NCI-H1092 treated with DMSO at 0.1 percent for 48 hours (cell line): Measurements from ENCODE around the gene CEP43.

Source experiments
- DNase-seq: peaks from one replicate; lab custom pipeline; 2025; lab: John Stamatoyannopoulos, UW

Gene CEP43

GRCh38 chr6:166966268-166966667, 32.9 kb upstream of the CEP43 start:
- no peak for DNase-seq

GRCh38 chr6:166969390-166970002, 29.7 kb upstream of the CEP43 start:
- DNase-seq = no peak

GRCh38 chr6:166970091-166970490, 29.1 kb upstream of the CEP43 start:
- no peak for DNase-seq

- DNase-seq = no peak
Observed at GRCh38 chr6:166970776-166971175, 28.4 kb upstream of the CEP43 start.

GRCh38 chr6:166971271-166971670, 27.9 kb upstream of the CEP43 start:
- DNase-seq = no peak

GRCh38 chr6:166972101-166972500, 27.1 kb upstream of the CEP43 start:
- no peak for DNase-seq

GRCh38 chr6:166976636-166977035, 22.6 kb upstream of the CEP43 start:
- no peak for DNase-seq

GRCh38 chr6:166977621-166978525, 21.3 kb upstream of the CEP43 start:
- DNase-seq = no peak

GRCh38 chr6:166980738-166981137, 18.5 kb upstream of the CEP43 start:
- no peak for DNase-seq

GRCh38 chr6:166987448-166987847, 11.7 kb upstream of the CEP43 start:
- DNase-seq = no peak

GRCh38 chr6:166987930-166988329, 11.3 kb upstream of the CEP43 start:
- DNase-seq = no peak

- no peak for DNase-seq
Observed at GRCh38 chr6:166988674-166989201, 10.5 kb upstream of the CEP43 start.

- DNase-seq = peak; percentile 36
Observed at GRCh38 chr6:166989427-166990032, 9.7 kb upstream of the CEP43 start.

GRCh38 chr6:166996406-166996805, 2.8 kb upstream of the CEP43 start:
- no peak for DNase-seq

- DNase-seq = no peak
Observed at GRCh38 chr6:166997348-166997747, 1.8 kb upstream of the CEP43 start.

- peak; percentile 60 for DNase-seq
Observed at GRCh38 chr6:166997768-166998255, 1.4 kb upstream of the CEP43 start.

- peak; percentile 57 for DNase-seq
Observed at GRCh38 chr6:166998256-166999144, 697 bp upstream of the CEP43 start.

GRCh38 chr6:166999884-167000253, 672 bp downstream of the CEP43 start:
- DNase-seq = no peak

GRCh38 chr6:167000759-167001158, 1.6 kb downstream of the CEP43 start:
- no peak for DNase-seq

- DNase-seq = no peak
Observed at GRCh38 chr6:167005350-167006159, 6.4 kb downstream of the CEP43 start.

- no peak for DNase-seq
Observed at GRCh38 chr6:167007985-167008384, 8.8 kb downstream of the CEP43 start.
